ENCODE data around the gene GGPS1.

Gene GGPS1

GRCh38 chr1:235289859-235290739 lies 38.3 kb upstream of the GGPS1 start:
- Histone ChIP-seq H3K9ac (no peak overlapping the region), H4K20me1 (peaks cover 92 to 100% (median 99%) of the 10 kb centered on the region in 11 experiments), H3K9me3 (replicated peaks in 1 of 11) (peaks cover 0 to 9% (median under 1%) of the 10 kb centered on the region in 11 experiments; a peak in 6 of 22 replicates), H3K27me3 (no peaks in the 10 kb centered on the region), H3K4me2 (no peak overlapping the region), H3K4me3 (no peak overlapping the region), H3K36me3 (peaks cover 0 to 34% (median 20%) of the 10 kb centered on the region in 11 experiments; a peak in 14 of 22 replicates), H3K27ac (no peak overlapping the region), H3K4me1 (peaks cover 0 to 34% (median 0%) of the 10 kb centered on the region in 10 experiments; a peak in 7 of 20 replicates)
- TF ChIP-seq Cebpa-rat (IDR thresholded peaks at IDR 0.05) = no peak

GRCh38 chr1:235290740-235291502 lies 37.4 kb upstream of the GGPS1 start:
- H3K4me1 ChIP-seq = peaks cover 0 to 34% (median 0%) of the 10 kb centered on the region in 10 experiments; a peak in 7 of 20 replicates
- H3K9ac ChIP-seq = no peak overlapping the region
- peaks cover 0 to 10% (median 4%) of the 10 kb centered on the region in 11 experiments; a peak in 15 of 22 replicates for H3K9me3 ChIP-seq (replicated peaks in 1 of 11)
- peaks cover 0 to 35% (median 21%) of the 10 kb centered on the region in 11 experiments; a peak in 17 of 22 replicates for H3K36me3 ChIP-seq
- no peak for TF ChIP-seq Cebpa-rat (IDR thresholded peaks at IDR 0.05)
- no peaks in the 10 kb centered on the region for H3K27me3 ChIP-seq
- peaks cover 92 to 100% (median 99%) of the 10 kb centered on the region in 11 experiments for H4K20me1 ChIP-seq
- no peak overlapping the region for H3K4me2 ChIP-seq
- no peak overlapping the region for H3K27ac ChIP-seq
- no peak overlapping the region for H3K4me3 ChIP-seq

GRCh38 chr1:235291599-235292091 lies 36.7 kb upstream of the GGPS1 start:
- Histone ChIP-seq H4K20me1 (peaks cover 89 to 100% (median 99%) of the 10 kb centered on the region in 11 experiments), H3K36me3 (peaks cover 0 to 33% (median 18%) of the 10 kb centered on the region in 11 experiments; a peak in 17 of 22 replicates), H3K4me2 (peak overlapping the region in 3 of 11 experiments; percentile 21 to 59 (median 32); a peak in 4 of 22 replicates), H3K27ac (peak overlapping the region in 2 of 11 experiments; percentile 19 to 33; a peak in 2 of 22 replicates), H3K4me3 (no peak overlapping the region), H3K9me3 (replicated peaks in 1 of 11) (peaks cover 3 to 16% (median 9%) of the 10 kb centered on the region in 11 experiments; a peak in 16 of 22 replicates), H3K4me1 (peaks cover 0 to 34% (median 0%) of the 10 kb centered on the region in 10 experiments; a peak in 7 of 20 replicates), H3K9ac (no peak overlapping the region), H3K27me3 (no peaks in the 10 kb centered on the region)
- no peak for TF ChIP-seq Cebpa-rat (IDR thresholded peaks at IDR 0.05)

- H3K4me3 ChIP-seq = no peak overlapping the region
- H3K9me3 ChIP-seq (replicated peaks in 1 of 11) = peaks cover 12 to 27% (median 20%) of the 10 kb centered on the region in 11 experiments
- H3K27ac ChIP-seq = no peak overlapping the region
- peak overlapping the region in 1 of 11 experiments; percentile 21; a peak in 1 of 22 replicates for H3K4me2 ChIP-seq
- H3K4me1 ChIP-seq = peaks cover 0 to 34% (median 4%) of the 10 kb centered on the region in 10 experiments; a peak in 11 of 20 replicates
- no peaks in the 10 kb centered on the region for H3K27me3 ChIP-seq
- H3K36me3 ChIP-seq = peaks cover 0 to 31% (median 19%) of the 10 kb centered on the region in 11 experiments; a peak in 18 of 22 replicates
- H3K9ac ChIP-seq = no peak overlapping the region
- H4K20me1 ChIP-seq = peaks cover 78 to 99% (median 90%) of the 10 kb centered on the region in 11 experiments
- no peak for TF ChIP-seq Cebpa-rat (IDR thresholded peaks at IDR 0.05)
Observed at GRCh38 chr1:235292790-235293189, 35.6 kb upstream of the GGPS1 start.

- H3K4me1 ChIP-seq = peaks cover 0 to 34% (median 6%) of the 10 kb centered on the region in 10 experiments; a peak in 11 of 20 replicates
- peaks cover 12 to 30% (median 24%) of the 10 kb centered on the region in 11 experiments for H3K9me3 ChIP-seq (replicated peaks in 1 of 11)
- no peaks in the 10 kb centered on the region for H3K27me3 ChIP-seq
- H3K27ac ChIP-seq = no peak overlapping the region
- no peak overlapping the region for H3K4me3 ChIP-seq
- no peak overlapping the region for H3K4me2 ChIP-seq
- H3K36me3 ChIP-seq = peaks cover 0 to 29% (median 22%) of the 10 kb centered on the region in 11 experiments; a peak in 17 of 22 replicates
- H4K20me1 ChIP-seq = peaks cover 72 to 96% (median 86%) of the 10 kb centered on the region in 11 experiments
- H3K9ac ChIP-seq = no peak overlapping the region
- TF ChIP-seq Cebpa-rat (IDR thresholded peaks at IDR 0.05) = no peak
Observed at GRCh38 chr1:235293322-235293942, 34.9 kb upstream of the GGPS1 start.

- H3K27ac ChIP-seq = no peak overlapping the region
- H3K4me1 ChIP-seq = peaks cover 0 to 47% (median 7%) of the 10 kb centered on the region in 10 experiments; a peak in 11 of 20 replicates
- H3K4me3 ChIP-seq = no peak overlapping the region
- peaks cover 64 to 96% (median 85%) of the 10 kb centered on the region in 11 experiments for H4K20me1 ChIP-seq
- no peak overlapping the region for H3K9ac ChIP-seq
- TF ChIP-seq Cebpa-rat (IDR thresholded peaks at IDR 0.05) = no peak
- no peaks in the 10 kb centered on the region for H3K27me3 ChIP-seq
- H3K4me2 ChIP-seq = no peak overlapping the region
- H3K36me3 ChIP-seq = peaks cover 0 to 40% (median 27%) of the 10 kb centered on the region in 11 experiments; a peak in 17 of 22 replicates
- peaks cover 12 to 47% (median 32%) of the 10 kb centered on the region in 11 experiments for H3K9me3 ChIP-seq (replicated peaks in 1 of 11)
Observed at GRCh38 chr1:235295902-235296350, 32.4 kb upstream of the GGPS1 start.

GRCh38 chr1:235296729-235297128 lies 31.6 kb upstream of the GGPS1 start:
- H3K27ac ChIP-seq = no peak overlapping the region
- no peak for TF ChIP-seq Cebpa-rat (IDR thresholded peaks at IDR 0.05)
- H3K9ac ChIP-seq = no peak overlapping the region
- peaks cover 65 to 96% (median 85%) of the 10 kb centered on the region in 11 experiments for H4K20me1 ChIP-seq
- H3K9me3 ChIP-seq (replicated peaks in 1 of 11) = peaks cover 12 to 55% (median 32%) of the 10 kb centered on the region in 11 experiments
- H3K27me3 ChIP-seq = no peaks in the 10 kb centered on the region
- no peak overlapping the region for H3K4me3 ChIP-seq
- H3K4me2 ChIP-seq = no peak overlapping the region
- peaks cover 0 to 49% (median 8%) of the 10 kb centered on the region in 10 experiments; a peak in 11 of 20 replicates for H3K4me1 ChIP-seq
- peaks cover 0 to 48% (median 31%) of the 10 kb centered on the region in 11 experiments; a peak in 16 of 22 replicates for H3K36me3 ChIP-seq

- H3K9ac ChIP-seq = no peak overlapping the region
- H4K20me1 ChIP-seq = peaks cover 63 to 94% (median 82%) of the 10 kb centered on the region in 11 experiments
Observed at GRCh38 chr1:235297579-235297978, 30.8 kb upstream of the GGPS1 start.

More at GRCh38 chr1:235297579-235297978, 30.8 kb upstream of the GGPS1 start:
- Histone ChIP-seq H3K27ac (no peak overlapping the region), H3K4me3 (no peak overlapping the region), H3K27me3 (no peaks in the 10 kb centered on the region), H3K4me1 (peaks cover 0 to 42% (median 7%) of the 10 kb centered on the region in 10 experiments; a peak in 10 of 20 replicates), H3K36me3 (peaks cover 0 to 49% (median 31%) of the 10 kb centered on the region in 11 experiments; a peak in 16 of 22 replicates), H3K4me2 (peak overlapping the region in 5 of 11 experiments; percentile 1 to 19 (median 4); a peak in 3 of 22 replicates), H3K9me3 (replicated peaks in 1 of 11) (peaks cover 12 to 56% (median 32%) of the 10 kb centered on the region in 11 experiments)
- TF ChIP-seq Cebpa-rat (IDR thresholded peaks at IDR 0.05) = no peak

All from BLaER1 treated with 17β-estradiol and CSF1 and Interleukin-3, amounts not matched to agents 10 nM and 100 nM (cell line).